IPS-18c (cell line): ENCODE results near the gene BPGM.
"Not testable (repeated sequence)": the region's sequence is repeated elsewhere in the genome, so short reads cannot be mapped to it uniquely, and the experiment has no call there.

ENCODE experiments used
- H3K4me3 ChIP-seq: 2 replicates; pipeline ENCODE4 v1.7.0; 2013; ENCODE audit warnings: low read depth, mild to moderate bottlenecking, low read length, moderate library complexity; ENCODE audit not compliant: insufficient read depth
- H3K9me3 ChIP-seq: one replicate; pipeline ENCODE4 v1.6.1; 2013; ENCODE audit warnings: mild to moderate bottlenecking, low read length, moderate library complexity; ENCODE audit not compliant: control insufficient read depth, insufficient read depth

Gene BPGM

GRCh38 chr7:134685250-134685649 lies 38.6 kb downstream of the BPGM start:
- H3K9me3 ChIP-seq, result no peaks in the 10 kb centered on the region
- H3K4me3 ChIP-seq, result no peak overlapping the region

GRCh38 chr7:134686786-134687185 lies 40.1 kb downstream of the BPGM start:
- Histone ChIP-seq H3K4me3 (no peak overlapping the region), H3K9me3 (no peaks in the 10 kb centered on the region)

GRCh38 chr7:134689550-134689949 lies 42.9 kb downstream of the BPGM start:
- not testable (repeated sequence) for H3K4me3 ChIP-seq, H3K9me3 ChIP-seq

- no peaks in the 10 kb centered on the region for H3K9me3 ChIP-seq
- H3K4me3 ChIP-seq, result no peak overlapping the region
These were observed 43.4 kb downstream of the BPGM start for GRCh38 chr7:134690016-134690415.

GRCh38 chr7:134690614-134691504 lies 44.2 kb downstream of the BPGM start:
- Histone ChIP-seq H3K9me3 (no peaks in the 10 kb centered on the region), H3K4me3 (no peak overlapping the region)

- H3K9me3 ChIP-seq, result no peaks in the 10 kb centered on the region
- no peak overlapping the region for H3K4me3 ChIP-seq
These were observed 45.1 kb downstream of the BPGM start for GRCh38 chr7:134691546-134692343.

- H3K9me3 ChIP-seq, result no peaks in the 10 kb centered on the region
- no peak overlapping the region for H3K4me3 ChIP-seq
These were observed 45.7 kb downstream of the BPGM start for GRCh38 chr7:134692344-134692705.

- H3K9me3 ChIP-seq, result no peaks in the 10 kb centered on the region
- H3K4me3 ChIP-seq, result no peak overlapping the region
These were observed 46.6 kb downstream of the BPGM start for GRCh38 chr7:134693256-134693655.

- H3K4me3 ChIP-seq, result no peak overlapping the region
- no peaks in the 10 kb centered on the region for H3K9me3 ChIP-seq
These were observed 47.6 kb downstream of the BPGM start for GRCh38 chr7:134694299-134694698.

- Histone ChIP-seq H3K4me3 (no peak overlapping the region), H3K9me3 (no peaks in the 10 kb centered on the region)
These were observed 48.1 kb downstream of the BPGM start for GRCh38 chr7:134694767-134695166.

GRCh38 chr7:134695321-134695860 lies 48.7 kb downstream of the BPGM start:
- Histone ChIP-seq H3K9me3 (no peaks in the 10 kb centered on the region), H3K4me3 (no peak overlapping the region)

GRCh38 chr7:134696261-134696660 lies 49.6 kb downstream of the BPGM start:
- Histone ChIP-seq H3K4me3 (no peak overlapping the region), H3K9me3 (no peaks in the 10 kb centered on the region)

- H3K9me3 ChIP-seq, result no peaks in the 10 kb centered on the region
- H3K4me3 ChIP-seq, result no peak overlapping the region
These were observed 50.7 kb downstream of the BPGM start for GRCh38 chr7:134697205-134697886.

- Histone ChIP-seq H3K4me3 (no peak overlapping the region), H3K9me3 (no peaks in the 10 kb centered on the region)
These were observed 51.8 kb downstream of the BPGM start for GRCh38 chr7:134698481-134698880.

GRCh38 chr7:134699021-134699818 lies 52.6 kb downstream of the BPGM start:
- no peak overlapping the region for H3K4me3 ChIP-seq
- no peaks in the 10 kb centered on the region for H3K9me3 ChIP-seq

- Histone ChIP-seq H3K4me3 (no peak overlapping the region), H3K9me3 (no peaks in the 10 kb centered on the region)
These were observed 53.2 kb downstream of the BPGM start for GRCh38 chr7:134699899-134700298.

GRCh38 chr7:134701272-134701671 lies 54.6 kb downstream of the BPGM start:
- H3K4me3 ChIP-seq, result no peak overlapping the region
- H3K9me3 ChIP-seq, result no peaks in the 10 kb centered on the region
